ENCODE data around the gene IVNS1ABP. TPM values are rescaled to one million over a fixed set of nuclear protein-coding genes. Genes with fewer than 3 reads are reported as not detected.

The IVNS1ABP gene
- 336 and 339 TPM in 2 replicates for total RNA-seq (2013; cell fraction: nucleolus; rRNA removed)
- 42.4 and 43.7 TPM in 2 replicates for total RNA-seq (2014; rRNA removed)
- total RNA-seq (2014; rRNA removed; fragmentation: Illumina TruSeq; extraction: Trizol): 45.4 and 49.0 TPM in 2 replicates
- 48.3 and 52.6 TPM in 2 replicates for total RNA-seq (2021)
- polyA plus RNA-seq (2011; ENCODE audit: low read depth): 24.3 TPM
- 154 and 194 TPM in 2 replicates for polyA plus RNA-seq (2011; rRNA removed)
- 44.7 and 51.8 TPM in 2 replicates for polyA plus RNA-seq (2011; cell fraction: cytosol; rRNA removed)
- polyA plus RNA-seq (2011; cell fraction: nucleus; rRNA removed): 242 and 289 TPM in 2 replicates
- polyA plus RNA-seq (2012): 35.7 and 51.2 TPM in 2 replicates
- polyA plus RNA-seq (2014; fragmentation: Illumina TruSeq; extraction: Trizol): 40.3 and 53.4 TPM in 2 replicates
- 10 to 100 TPM; 19.2 to 29.2 TPM for polyA plus RNA-seq (2014; fragmentation: Nextera tagmentation; extraction: Ambion mirVana)
- 33.4 and 39.6 TPM in 2 replicates for polyA plus RNA-seq (2014; rRNA removed)
- polyA plus RNA-seq (2016; fragmentation: Nextera tagmentation; extraction: Ambion mirVana): 10 to 100 TPM; 56.7 to 60.2 TPM
- 107 and 148 TPM in 2 replicates for polyA minus RNA-seq (2011; rRNA and poly(A)+ RNA removed)
- 31.1 and 34.3 TPM in 2 replicates for polyA minus RNA-seq (2011; cell fraction: cytosol; rRNA and poly(A)+ RNA removed)
- 264 and 283 TPM in 2 replicates for polyA minus RNA-seq (2011; cell fraction: nucleus; rRNA and poly(A)+ RNA removed)
- Bru-seq, nascent RNA: percentile 97 among the genes with signal in this experiment
- percentile 97 among the genes with signal in this experiment for BruChase-seq, experiment 1, labeled RNA remaining after a 6-hour chase
- percentile 98 among the genes with signal in this experiment for BruChase-seq, experiment 2, labeled RNA remaining after a 2-hour chase
- long read RNA-seq, experiment 1, full-length matches to known transcripts: 41 of 51 reads
- long read RNA-seq, experiment 1, partial matches to known transcripts: 4 of 51 reads
- long read RNA-seq, experiment 1, other reads (novel, unspliced or antisense): 6 of 51 reads
- long read RNA-seq, experiment 2, full-length matches to known transcripts: 308 of 393 reads
- long read RNA-seq, experiment 2, partial matches to known transcripts: 52 of 393 reads
- long read RNA-seq, experiment 2, other reads (novel, unspliced or antisense): 33 of 393 reads

GRCh38 chr1:185317034-185317885 lies at the start of gene IVNS1ABP:
IVNS1ABP (minus strand) TSS chr1:185317243; CDS start chr1:185309493, 7,750 bp downstream.
- ATAC-seq: peak; percentile 77
- in situ Hi-C loops (cut with MboI): loop anchor here (25.0 kb wide), 1 partner anchor 1045 kb away; no protein-coding TSS in a partner anchor
- TF ChIP-seq STAT1 (conservative IDR thresholded peaks at IDR 0.05): peak; percentile 76; the same call in 1 of the 2 replicates
- no peak for TF ChIP-seq JUNB (IDR thresholded peaks at IDR 0.05)
- TF ChIP-seq SMAD5 (IDR thresholded peaks at IDR 0.05; ENCODE audit: low read depth): peak; percentile 90
- no peak for TF ChIP-seq ZNF622 (IDR thresholded peaks at IDR 0.05)
- no peak; the same call in none of the 2 replicates for TF ChIP-seq DPF2 (IDR thresholded peaks at IDR 0.05)
- no peak for TF ChIP-seq ATF7 (IDR thresholded peaks at IDR 0.05; ENCODE audit: low read depth)
- TF ChIP-seq IRF4 (IDR thresholded peaks at IDR 0.05; ENCODE audit: low read depth, low read length): no peak
- TF ChIP-seq, protein P1, sequence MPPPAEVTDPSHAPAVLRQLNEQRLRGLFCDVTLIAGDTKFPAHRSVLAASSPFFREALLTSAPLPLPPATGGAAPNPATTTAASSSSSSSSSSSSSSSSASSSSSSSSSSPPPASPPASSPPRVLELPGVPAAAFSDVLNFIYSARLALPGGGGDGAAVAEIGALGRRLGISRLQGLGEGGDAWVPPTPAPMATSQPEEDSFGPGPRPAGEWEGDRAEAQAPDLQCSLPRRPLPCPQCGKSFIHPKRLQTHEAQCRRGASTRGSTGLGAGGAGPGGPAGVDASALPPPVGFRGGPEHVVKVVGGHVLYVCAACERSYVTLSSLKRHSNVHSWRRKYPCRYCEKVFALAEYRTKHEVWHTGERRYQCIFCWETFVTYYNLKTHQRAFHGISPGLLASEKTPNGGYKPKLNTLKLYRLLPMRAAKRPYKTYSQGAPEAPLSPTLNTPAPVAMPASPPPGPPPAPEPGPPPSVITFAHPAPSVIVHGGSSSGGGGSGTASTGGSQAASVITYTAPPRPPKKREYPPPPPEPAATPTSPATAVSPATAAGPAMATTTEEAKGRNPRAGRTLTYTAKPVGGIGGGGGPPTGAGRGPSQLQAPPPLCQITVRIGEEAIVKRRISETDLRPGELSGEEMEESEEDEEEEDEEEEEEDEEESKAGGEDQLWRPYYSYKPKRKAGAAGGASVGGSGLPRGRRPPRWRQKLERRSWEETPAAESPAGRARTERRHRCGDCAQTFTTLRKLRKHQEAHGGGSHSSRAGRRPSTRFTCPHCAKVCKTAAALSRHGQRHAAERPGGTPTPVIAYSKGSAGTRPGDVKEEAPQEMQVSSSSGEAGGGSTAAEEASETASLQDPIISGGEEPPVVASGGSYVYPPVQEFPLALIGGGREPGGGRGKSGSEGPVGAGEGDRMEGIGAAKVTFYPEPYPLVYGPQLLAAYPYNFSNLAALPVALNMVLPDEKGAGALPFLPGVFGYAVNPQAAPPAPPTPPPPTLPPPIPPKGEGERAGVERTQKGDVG (CRISPR knock-in tag; IDR thresholded peaks at IDR 0.05): no peak
- TF ChIP-seq, protein P2, sequence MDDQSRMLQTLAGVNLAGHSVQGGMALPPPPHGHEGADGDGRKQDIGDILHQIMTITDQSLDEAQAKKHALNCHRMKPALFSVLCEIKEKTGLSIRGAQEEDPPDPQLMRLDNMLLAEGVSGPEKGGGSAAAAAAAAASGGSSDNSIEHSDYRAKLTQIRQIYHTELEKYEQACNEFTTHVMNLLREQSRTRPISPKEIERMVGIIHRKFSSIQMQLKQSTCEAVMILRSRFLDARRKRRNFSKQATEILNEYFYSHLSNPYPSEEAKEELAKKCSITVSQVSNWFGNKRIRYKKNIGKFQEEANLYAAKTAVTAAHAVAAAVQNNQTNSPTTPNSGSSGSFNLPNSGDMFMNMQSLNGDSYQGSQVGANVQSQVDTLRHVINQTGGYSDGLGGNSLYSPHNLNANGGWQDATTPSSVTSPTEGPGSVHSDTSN (IDR thresholded peaks at IDR 0.05; ENCODE audit: insufficient replicate concordance, low read depth, low read length): peak; percentile 6
- no peak for TF ChIP-seq NR2C2 (IDR thresholded peaks at IDR 0.05; ENCODE audit: borderline replicate concordance, control insufficient read depth, insufficient read length, low read depth)
- TF ChIP-seq CBX3 (IDR thresholded peaks at IDR 0.05; ENCODE audit: borderline replicate concordance, low read depth): no peak
- peak; percentile 70; the same call in 1 of the 2 replicates for TF ChIP-seq TCF3 (IDR thresholded peaks at IDR 0.05; ENCODE audit: borderline replicate concordance, insufficient read depth, low read depth, low read length)

More at GRCh38 chr1:185317034-185317885, at the start of gene IVNS1ABP:
- no peaks in the 10 kb centered on the region; the same call in 2 of the 3 replicates for H3K9me3 ChIP-seq (replicated peaks; ENCODE audit: control insufficient read depth, insufficient read depth, low read length)
- peak within 1 kb of the TSS; percentile 93 for H2AFZ ChIP-seq (ENCODE audit: control insufficient read depth, low read depth, low read length)
- peak; percentile 91 for FAIRE-seq
- ChIA-PET CTCF (interaction anchor here (0.6 to 4.5 kb wide), 17 partner anchors 21 to 363 kb away, joined by 3 to 29 read pairs (median 3); no protein-coding TSS in a partner anchor), RAD21 (ENCODE audit: unreplicated experiment) (interaction anchor here (0.6 to 4.7 kb wide), 26 partner anchors 10 to 564 kb away, joined by 3 to 52 read pairs (median 4); partner anchors contain the start of gene EDEM3), SMC1A (ENCODE audit: uncharacterized antibody, unreplicated experiment) (interaction anchor here (0.9 to 6.2 kb wide), 13 partner anchors 12 to 352 kb away, joined by 3 to 54 read pairs (median 6); no protein-coding TSS in a partner anchor), POLR2A (interaction anchor here (0.6 to 3.1 kb wide), 12 partner anchors 9 to 160 kb away, joined by 3 to 14 read pairs (median 4); partner anchors contain the start of gene SWT1)
- DNase-seq (ENCODE audit: low read depth, low spot score): peak; percentile 86
- TSS peak; percentile 93 for BruUV-seq (replicated peaks)
- no peaks in the 10 kb centered on the region; the same call in 1 of the 2 replicates for H3K4me1 ChIP-seq (ENCODE audit: control insufficient read depth, insufficient read depth, low read length)
- H3K4me3 ChIP-seq: peak within 1 kb of the TSS; percentile 79
- no peaks in the 10 kb centered on the region for H3K27me3 ChIP-seq (replicated peaks in 1 of 2; ENCODE audit: control insufficient read depth in 2 of 2, insufficient read depth in 2 of 2, low read length in 1 of 2)
- no peaks in the 10 kb centered on the region; the same call in 1 of the 2 replicates for H4K20me1 ChIP-seq (ENCODE audit: control insufficient read depth, insufficient read depth)
- H3K27ac ChIP-seq (ENCODE audit: control insufficient read depth, insufficient read depth): peak within 1 kb of the TSS; percentile 98
- H3K4me2 ChIP-seq (ENCODE audit: control insufficient read depth, insufficient read depth): peak within 1 kb of the TSS; percentile 98
- intact Hi-C loops (cut with micrococcal nuclease; ENCODE audit: unreplicated experiment): loop anchor here (1.0 to 5.0 kb wide), 10 partner anchors 10 to 320 kb away; partner anchors contain the start of genes RNF2, SWT1 and TRMT1L
- H3K9ac ChIP-seq (ENCODE audit: control insufficient read depth, insufficient read depth, low read length): peak within 1 kb of the TSS; percentile 95
- no peaks in the 10 kb centered on the region for H3K36me3 ChIP-seq (ENCODE audit: control insufficient read depth in 2 of 2, insufficient read depth in 2 of 2, low read length in 1 of 2)
- H3K79me2 ChIP-seq (ENCODE audit: control insufficient read depth, insufficient read depth, low read length): peaks cover 49% of the 10 kb centered on the region
- WGBS (ENCODE audit: insufficient coverage, insufficient replicate concordance, low lambda C conversion rate, missing lambda C conversion rate): under 1% methylated on average over 73 of the region's 80 CpGs

Measured in GM12878 (cell line).